SJCRH30 (cell line): ENCODE results near the gene SETD4. TPM values are rescaled to one million over a fixed set of nuclear protein-coding genes. Genes with fewer than 3 reads are reported as not detected.
A peak's percentile ranks its signal among the peaks of the same experiment; 100 is the strongest.
"Not testable (repeated sequence)": the region's sequence is repeated elsewhere in the genome, so short reads cannot be mapped to it uniquely, and the experiment has no call there.

Source experiments
- DNase-seq, 2 experiments: peaks; one replicate each; pipeline ENCODE4 v3.0.0-alpha.2; 2015 to 2020
- H3K27ac ChIP-seq: fragments of 250-450 bp; sonication (Bioruptor Pico); 2 replicates; pipeline ENCODE4 v1.5.1; 2020; ENCODE audit warnings: mild to moderate bottlenecking, moderate library complexity
- H3K27me3 ChIP-seq: fragments of 250-450 bp; sonication (Bioruptor Pico); 2 replicates; pipeline ENCODE4 v1.5.1; 2020; ENCODE audit warnings: mild to moderate bottlenecking, moderate library complexity
- H3K36me3 ChIP-seq: fragments of 250-450 bp; sonication (Bioruptor Pico); 2 replicates; pipeline ENCODE4 v1.5.1; 2020; ENCODE audit warnings: mild to moderate bottlenecking, moderate library complexity
- H3K4me1 ChIP-seq: fragments of 250-450 bp; sonication (Bioruptor Pico); 2 replicates; pipeline ENCODE4 v1.5.1; 2020; ENCODE audit warnings: mild to moderate bottlenecking, moderate library complexity
- H3K4me3 ChIP-seq: fragments of 250-450 bp; sonication (Bioruptor Pico); 2 replicates; pipeline ENCODE4 v1.5.1; 2020; ENCODE audit warnings: mild to moderate bottlenecking, moderate library complexity
- H3K9me3 ChIP-seq: fragments of 250-450 bp; sonication (Bioruptor Pico); replicated peaks from 2 replicates; pipeline ENCODE4 v1.5.1; 2020; ENCODE audit warnings: mild to moderate bottlenecking, moderate library complexity
- total RNA-seq: library from RNA; depleted of rRNA; stranded (reverse); fragments of >200 nt; shearing (Covaris generic); gene quantifications from 2 replicates; pipeline ENCODE4 v1.2.3, GENCODE V29; 2014; rRNA removed

The SETD4 gene, protein sequence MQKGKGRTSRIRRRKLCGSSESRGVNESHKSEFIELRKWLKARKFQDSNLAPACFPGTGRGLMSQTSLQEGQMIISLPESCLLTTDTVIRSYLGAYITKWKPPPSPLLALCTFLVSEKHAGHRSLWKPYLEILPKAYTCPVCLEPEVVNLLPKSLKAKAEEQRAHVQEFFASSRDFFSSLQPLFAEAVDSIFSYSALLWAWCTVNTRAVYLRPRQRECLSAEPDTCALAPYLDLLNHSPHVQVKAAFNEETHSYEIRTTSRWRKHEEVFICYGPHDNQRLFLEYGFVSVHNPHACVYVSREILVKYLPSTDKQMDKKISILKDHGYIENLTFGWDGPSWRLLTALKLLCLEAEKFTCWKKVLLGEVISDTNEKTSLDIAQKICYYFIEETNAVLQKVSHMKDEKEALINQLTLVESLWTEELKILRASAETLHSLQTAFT
- total RNA-seq: 15.9 TPM in 2 replicates

DNA sequence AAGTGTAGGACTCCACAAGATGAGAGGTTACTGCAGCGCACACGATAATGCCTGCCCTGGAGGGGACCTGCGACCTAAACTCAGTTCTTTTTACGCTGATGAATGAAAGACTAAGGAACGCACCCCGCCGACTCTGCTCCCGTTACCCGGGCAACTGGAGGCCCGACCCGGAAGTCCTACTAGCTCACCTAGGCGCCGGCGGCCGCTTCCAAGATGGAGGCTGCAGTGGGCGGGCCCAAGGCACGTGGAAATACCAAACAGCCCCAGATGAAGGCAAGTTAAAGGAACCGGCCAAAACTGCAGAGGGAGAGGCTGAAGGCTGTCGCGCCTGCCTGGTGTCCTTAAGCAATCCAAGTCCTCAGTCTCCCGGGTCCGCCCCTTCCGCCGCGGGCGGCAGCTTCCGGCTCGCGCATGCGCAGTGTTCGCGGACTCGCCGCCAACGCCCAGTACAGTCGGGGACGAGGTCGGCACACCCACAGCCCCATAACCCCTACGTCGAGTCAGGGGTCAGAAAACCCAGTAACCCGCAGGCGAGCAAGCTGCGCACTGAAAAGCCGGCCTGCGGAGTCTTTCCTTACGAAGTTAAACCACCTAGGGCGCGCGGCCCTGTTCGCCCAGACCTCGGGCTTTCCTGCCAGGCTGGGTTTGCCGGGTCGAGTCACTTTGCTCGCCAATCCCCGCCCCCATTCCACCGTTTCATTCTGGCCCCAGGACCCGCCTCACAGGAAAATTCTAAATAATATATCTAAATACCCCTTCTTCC, at the start of gene SETD4:
Gene SETD4 (minus strand): TSS at position 368 of the 763 bp plus-strand sequence. CDS start 1,638 bp downstream, outside the sequence.
- peaks cover 27% of the 10 kb centered on the region for H3K36me3 ChIP-seq
- peaks cover 4% of the 10 kb centered on the region; the same call in 1 of the 2 replicates for H3K4me1 ChIP-seq
- H3K27ac ChIP-seq: peak within 1 kb of the TSS; percentile 64
- DNase-seq: peak; percentile 92 to 94
- peak within 1 kb of the TSS; percentile 70 for H3K4me3 ChIP-seq
- no peaks in the 10 kb centered on the region for H3K27me3 ChIP-seq
- no peaks in the 10 kb centered on the region for H3K9me3 ChIP-seq

DNA sequence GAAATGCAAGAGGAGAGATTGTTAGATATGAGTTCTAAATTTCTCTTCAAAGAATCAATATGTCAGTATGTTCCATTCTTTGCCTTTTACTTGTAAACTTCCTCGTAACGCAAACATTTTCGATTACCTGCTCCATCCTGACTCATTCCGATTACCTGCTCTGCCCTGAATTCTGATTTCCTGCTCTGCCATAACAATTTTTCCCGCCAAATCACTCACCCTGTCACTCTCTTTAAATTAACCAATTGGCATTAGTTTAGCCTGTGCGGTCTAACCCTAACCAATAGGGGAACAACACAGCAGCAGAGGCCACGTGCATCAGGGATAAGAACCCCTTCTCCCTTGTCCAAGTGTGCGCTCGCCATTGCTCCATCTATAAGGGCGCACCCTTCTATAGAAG, 49.5 kb upstream of the SETD4 start:
- Histone ChIP-seq H3K9me3 (no peaks in the 10 kb centered on the region; the same call in 1 of the 2 replicates), H3K27me3 (no peaks in the 10 kb centered on the region), H3K4me1 (no peaks in the 10 kb centered on the region), H3K36me3 (no peaks in the 10 kb centered on the region), H3K27ac (no peak overlapping the region), H3K4me3 (no peak overlapping the region)
- no peak for DNase-seq

DNA sequence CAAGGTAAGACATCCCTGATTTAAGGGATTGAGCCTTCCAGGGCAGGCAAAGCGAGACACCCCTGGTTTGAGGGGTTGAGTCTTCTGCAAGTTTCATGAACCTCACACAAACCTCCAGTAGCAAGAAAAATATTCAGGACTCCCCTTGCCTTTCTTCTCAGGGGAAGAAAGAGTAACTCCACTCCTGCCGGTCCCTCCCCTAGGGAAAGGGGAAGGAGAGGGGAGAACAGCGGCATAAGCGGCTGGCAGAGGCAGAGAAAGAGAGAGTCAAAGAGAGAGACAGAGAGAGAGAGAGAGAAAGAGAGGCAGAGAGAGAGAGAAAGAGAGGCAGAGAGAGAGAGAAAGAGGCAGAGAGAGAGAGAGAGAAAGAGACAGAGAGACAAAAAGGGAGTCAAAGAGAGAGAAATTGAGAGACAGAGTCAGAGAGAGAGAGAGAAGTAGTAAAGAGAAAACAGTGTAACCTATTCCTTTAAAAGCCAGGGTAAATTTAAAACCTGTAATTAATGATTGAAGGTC, 45.1 kb upstream of the SETD4 start:
- H3K27ac ChIP-seq: no peak overlapping the region; the same call in 1 of the 2 replicates
- H3K4me3 ChIP-seq: peak overlapping the region; percentile 29

DNA sequence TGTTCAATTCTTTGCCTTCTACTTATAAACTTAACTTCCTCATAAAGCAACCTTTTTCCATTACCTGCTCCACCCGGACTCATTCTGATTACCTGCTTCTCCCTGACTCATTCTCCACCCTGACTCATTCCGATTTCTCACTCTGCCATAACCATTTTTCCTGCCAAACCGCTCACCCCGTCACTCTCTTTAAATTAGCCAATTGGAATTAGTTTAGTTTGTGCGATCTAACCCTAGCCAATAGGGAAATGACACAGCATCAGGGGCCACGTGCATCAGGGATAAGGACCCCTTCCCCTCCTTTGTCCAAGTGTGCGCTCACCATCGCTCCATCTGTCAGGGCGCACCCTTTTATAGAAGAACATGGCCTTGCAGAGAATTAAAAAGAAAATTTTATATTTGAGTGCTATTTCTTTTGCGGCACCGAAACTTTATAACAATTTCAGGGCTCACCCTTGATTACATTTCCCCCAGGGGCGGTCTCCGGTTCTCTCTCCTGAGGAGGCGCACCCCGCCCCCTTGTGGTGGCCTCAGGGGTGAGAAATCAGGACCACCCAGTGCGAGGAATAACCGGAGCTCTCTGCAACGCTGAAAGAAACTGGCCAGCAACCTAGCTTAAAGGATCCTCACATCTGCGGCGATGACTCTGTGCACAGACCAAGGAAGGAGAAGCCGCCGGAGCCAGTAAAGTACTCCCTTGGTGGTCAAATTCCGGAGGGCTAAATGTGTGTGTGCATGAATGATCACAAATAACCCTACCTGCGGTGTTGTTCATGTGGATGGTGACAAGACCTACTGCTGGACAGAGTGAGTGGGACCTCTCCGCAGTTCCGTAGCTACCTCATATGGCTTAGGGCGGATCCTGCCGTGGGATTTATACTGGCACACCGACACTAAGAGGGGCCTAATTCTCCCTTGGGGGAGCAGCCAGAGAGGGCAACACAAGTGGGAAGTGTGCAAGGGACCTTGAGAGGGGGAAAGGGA, 44.3 kb upstream of the SETD4 start:
- Histone ChIP-seq H3K27me3 (no peaks in the 10 kb centered on the region), H3K9me3 (no peaks in the 10 kb centered on the region), H3K4me3 (peak overlapping the region; percentile 29), H3K27ac (no peak overlapping the region; the same call in 1 of the 2 replicates), H3K4me1 (no peaks in the 10 kb centered on the region), H3K36me3 (no peaks in the 10 kb centered on the region)
- peak; percentile 86 to 92 for DNase-seq

More for the DNA sequence above, 45.1 kb upstream of the SETD4 start:
- Histone ChIP-seq H3K9me3 (no peaks in the 10 kb centered on the region; the same call in 1 of the 2 replicates), H3K4me1 (no peaks in the 10 kb centered on the region), H3K36me3 (no peaks in the 10 kb centered on the region), H3K27me3 (no peaks in the 10 kb centered on the region)
- peak in 1 of 2 experiments; percentile 20 for DNase-seq

DNA sequence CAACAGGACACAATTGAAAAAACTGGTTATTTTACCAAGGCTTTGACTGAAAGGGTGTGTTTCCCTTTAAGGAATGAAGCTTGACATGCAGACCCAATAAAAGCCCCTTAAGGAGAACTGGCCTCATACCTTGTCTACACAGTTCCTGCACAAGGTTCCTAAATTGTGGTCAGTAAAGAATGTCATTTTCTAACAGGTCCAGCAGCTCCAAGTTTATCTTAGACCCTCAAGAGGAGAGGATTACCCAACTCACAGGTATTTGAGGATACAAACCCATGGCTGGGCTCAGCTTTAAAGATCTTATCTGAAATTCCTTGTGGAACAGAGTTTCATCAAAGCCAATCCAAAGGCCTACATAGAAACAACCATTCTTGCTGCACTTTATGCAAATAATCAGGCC, 43.1 kb upstream of the SETD4 start:
- H3K27me3 ChIP-seq: no peaks in the 10 kb centered on the region
- no peaks in the 10 kb centered on the region for H3K36me3 ChIP-seq
- no peaks in the 10 kb centered on the region for H3K4me1 ChIP-seq
- H3K4me3 ChIP-seq: no peak overlapping the region
- no peaks in the 10 kb centered on the region for H3K9me3 ChIP-seq
- DNase-seq: no peak
- H3K27ac ChIP-seq: no peak overlapping the region

DNA sequence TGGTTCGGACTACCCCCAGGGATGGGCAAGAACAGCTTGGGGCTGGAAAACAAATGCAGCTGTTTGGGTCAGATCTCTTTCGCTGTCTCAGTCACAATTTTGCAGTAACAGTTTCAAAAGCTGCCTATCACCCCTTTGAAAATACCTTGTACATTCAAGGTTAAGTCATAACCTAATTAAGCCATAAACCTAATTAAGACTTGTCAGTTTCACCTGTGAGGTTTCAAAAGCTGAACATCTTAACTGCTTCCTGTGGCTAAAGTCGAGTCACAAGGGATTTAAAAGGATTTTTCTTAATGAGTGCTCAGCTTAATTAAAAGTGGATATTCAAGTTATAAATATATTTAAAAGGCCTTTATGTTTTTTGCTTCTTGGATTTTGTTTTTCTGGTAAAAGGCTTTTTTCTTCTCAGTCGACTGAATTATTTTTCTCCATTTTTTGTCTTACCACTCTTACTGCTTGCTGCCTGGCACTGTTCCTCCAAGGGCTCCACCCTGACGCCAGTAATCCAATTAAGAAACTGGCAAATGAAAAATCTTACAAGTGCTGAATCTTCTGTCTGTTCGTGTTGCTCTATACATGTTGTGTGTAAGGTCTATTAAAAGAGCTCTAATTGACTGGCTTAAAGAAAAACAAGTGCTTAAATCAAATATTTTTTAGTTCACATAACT, 40.8 kb upstream of the SETD4 start:
- Histone ChIP-seq H3K4me3 (no peak overlapping the region), H3K27ac (no peak overlapping the region), H3K27me3 (no peaks in the 10 kb centered on the region), H3K4me1 (no peaks in the 10 kb centered on the region), H3K9me3 (no peaks in the 10 kb centered on the region), H3K36me3 (no peaks in the 10 kb centered on the region)
- DNase-seq: no peak

DNA sequence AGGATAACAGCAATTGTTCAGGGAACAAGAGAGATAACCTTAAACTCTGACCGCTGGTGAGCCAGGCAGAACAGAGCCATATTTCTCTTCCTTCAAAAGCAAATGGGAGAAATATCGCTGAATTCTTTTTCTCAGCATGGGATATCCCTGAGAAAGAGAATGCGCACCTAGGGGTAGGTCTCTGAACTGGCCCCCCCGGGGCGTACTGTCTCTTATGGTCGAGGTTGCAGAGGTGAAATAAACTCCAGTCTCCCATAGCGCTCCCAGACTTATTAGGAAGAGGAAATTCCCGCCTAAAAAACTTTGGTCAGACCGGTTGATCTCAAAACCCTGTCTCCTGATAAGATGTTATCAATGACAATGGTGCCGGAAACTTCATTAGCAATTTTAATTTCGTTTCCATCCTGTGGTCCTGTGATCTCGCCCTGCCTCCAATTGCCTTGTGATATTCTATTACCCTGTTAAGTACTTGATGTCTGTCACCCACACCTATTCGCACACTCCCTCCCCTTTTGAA, 39.4 kb upstream of the SETD4 start:
- H3K27me3 ChIP-seq, H3K36me3 ChIP-seq, H3K9me3 ChIP-seq, DNase-seq, H3K4me1 ChIP-seq, H3K4me3 ChIP-seq, H3K27ac ChIP-seq: not testable (repeated sequence)

DNA sequence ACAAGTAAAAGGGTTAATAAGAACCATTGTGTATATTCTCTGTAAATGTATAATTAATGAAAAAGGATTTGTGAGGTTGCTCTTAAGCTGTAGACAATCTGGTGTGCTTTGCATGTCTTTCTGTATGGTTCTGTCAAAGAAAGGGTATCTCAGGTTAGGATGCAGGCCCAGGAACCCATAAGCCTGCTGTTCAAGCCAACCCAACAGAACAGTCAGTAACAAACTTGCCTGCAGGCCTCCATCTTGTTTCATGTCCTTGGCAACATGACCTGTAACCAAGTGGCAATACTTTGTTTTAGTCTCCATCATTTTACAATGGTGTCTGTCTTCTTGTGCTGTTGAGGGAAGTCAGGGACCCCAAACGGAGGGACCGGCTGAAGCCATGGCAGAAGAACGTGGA, 38.7 kb upstream of the SETD4 start:
- DNase-seq: no peak
- no peak overlapping the region for H3K4me3 ChIP-seq
- H3K27ac ChIP-seq: no peak overlapping the region

DNA sequence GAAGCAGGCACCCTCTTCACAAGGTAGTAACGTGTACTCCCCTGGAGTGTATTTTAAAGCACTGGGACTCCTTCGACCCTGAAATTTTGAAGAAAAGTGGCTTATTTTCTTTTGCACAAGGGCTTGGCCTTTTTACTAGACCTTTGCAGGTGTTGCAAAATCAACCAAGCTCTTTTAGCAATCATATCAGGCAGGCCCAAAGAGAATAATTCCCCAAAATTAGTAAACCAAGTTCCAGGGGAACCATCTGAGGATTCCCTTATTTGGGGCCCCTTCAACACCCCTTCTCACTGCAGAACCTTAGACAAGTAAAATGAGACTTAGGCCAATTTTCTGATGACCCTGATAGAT, 37.8 kb upstream of the SETD4 start:
- no peak overlapping the region for H3K27ac ChIP-seq
- no peaks in the 10 kb centered on the region for H3K27me3 ChIP-seq
- no peak overlapping the region for H3K4me3 ChIP-seq
- H3K9me3 ChIP-seq: 0 out of 2 replicates have a peak, but pooled peaks cover 4% of the 10 kb centered on the region
- no peaks in the 10 kb centered on the region for H3K36me3 ChIP-seq
- DNase-seq: no peak
- no peaks in the 10 kb centered on the region for H3K4me1 ChIP-seq

More for the DNA sequence above, 38.7 kb upstream of the SETD4 start:
- H3K27me3 ChIP-seq: no peaks in the 10 kb centered on the region
- 0 out of 2 replicates have a peak, but pooled peaks cover 4% of the 10 kb centered on the region for H3K9me3 ChIP-seq
- H3K36me3 ChIP-seq: no peaks in the 10 kb centered on the region
- H3K4me1 ChIP-seq: no peaks in the 10 kb centered on the region

DNA sequence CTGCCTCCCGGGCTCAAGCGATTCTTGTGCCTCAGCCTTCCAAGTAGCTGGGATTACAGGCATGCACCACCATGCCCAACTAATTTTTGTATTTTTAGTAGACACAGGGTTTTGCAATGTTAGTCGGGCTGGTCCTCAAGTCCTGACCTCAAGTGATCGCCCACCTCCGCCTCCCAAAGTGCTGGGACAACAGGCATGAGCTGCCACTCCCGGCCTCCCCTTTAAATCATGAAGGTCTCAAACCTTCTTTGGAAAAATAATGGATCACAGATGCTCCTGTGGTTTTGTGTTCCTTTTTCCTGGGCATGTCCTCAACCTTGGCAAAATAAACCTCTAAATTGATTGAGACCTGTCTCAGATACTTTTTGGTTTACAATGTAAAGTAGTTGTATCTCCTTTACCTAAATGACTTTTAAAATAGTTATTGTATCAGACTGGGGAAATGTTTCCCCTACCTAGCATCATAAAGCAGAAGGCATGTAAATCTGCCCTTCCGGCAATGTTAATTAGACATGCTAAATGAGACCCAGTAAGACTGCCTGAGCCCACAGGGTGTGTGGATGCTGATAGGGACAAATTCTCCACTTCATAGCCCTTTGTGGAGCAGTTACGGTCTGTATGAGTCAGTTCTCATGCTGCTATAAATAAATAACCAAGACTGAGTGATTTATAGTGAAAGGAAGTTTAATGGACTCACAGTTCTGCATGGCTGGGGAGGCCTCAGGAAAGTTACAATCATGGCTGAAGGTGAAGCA, 37.3 kb upstream of the SETD4 start:
- Histone ChIP-seq H3K9me3 (0 out of 2 replicates have a peak, but pooled peaks cover 4% of the 10 kb centered on the region), H3K27me3 (no peaks in the 10 kb centered on the region), H3K36me3 (no peaks in the 10 kb centered on the region), H3K27ac (no peak overlapping the region), H3K4me3 (no peak overlapping the region), H3K4me1 (no peaks in the 10 kb centered on the region)
- no peak for DNase-seq

DNA sequence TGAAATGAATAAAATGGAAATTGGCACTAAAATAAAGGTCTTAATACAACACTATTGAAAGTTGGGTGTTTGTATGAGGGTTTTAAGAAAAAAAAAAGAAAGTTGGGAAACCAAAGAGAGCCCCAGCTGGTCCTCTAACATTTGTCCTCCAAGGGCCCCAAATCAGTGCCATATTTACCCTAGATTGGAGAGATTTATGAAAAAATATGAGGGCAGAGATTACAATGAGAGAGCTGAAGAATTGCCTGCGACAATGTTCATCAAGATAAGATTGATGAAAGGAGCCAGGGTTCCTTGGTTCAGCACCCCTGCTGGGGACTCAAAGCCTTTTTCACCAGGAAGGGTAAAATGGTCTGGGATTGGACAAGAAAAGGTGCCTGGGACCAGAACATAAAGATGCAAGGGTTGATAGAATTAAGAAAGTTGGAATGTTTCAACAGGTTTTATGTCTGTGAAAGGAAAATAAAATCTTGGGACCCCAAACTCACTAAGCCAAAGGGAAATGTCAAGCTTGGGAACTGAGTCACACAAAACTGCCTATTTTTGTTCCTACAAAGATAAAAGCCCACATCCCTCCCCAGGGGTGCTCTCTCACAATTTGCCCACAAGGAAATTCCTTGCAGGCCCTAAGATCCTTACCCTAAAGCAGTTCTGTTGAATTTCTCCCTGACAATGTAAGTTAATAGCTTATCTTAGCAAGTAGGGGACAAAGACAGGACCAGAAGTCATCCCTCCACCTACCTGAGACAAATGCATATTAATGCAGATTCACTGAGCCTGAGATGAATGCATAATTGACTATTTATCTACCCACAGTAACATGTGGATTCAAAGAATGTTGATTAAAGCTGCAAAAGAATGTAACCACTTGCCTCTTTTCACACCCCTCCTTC, 36.3 kb upstream of the SETD4 start:
- Histone ChIP-seq H3K36me3 (no peaks in the 10 kb centered on the region), H3K4me3 (no peak overlapping the region), H3K27me3 (no peaks in the 10 kb centered on the region), H3K9me3 (0 out of 2 replicates have a peak, but pooled peaks cover 4% of the 10 kb centered on the region), H3K4me1 (no peaks in the 10 kb centered on the region), H3K27ac (no peak overlapping the region)
- DNase-seq: no peak

DNA sequence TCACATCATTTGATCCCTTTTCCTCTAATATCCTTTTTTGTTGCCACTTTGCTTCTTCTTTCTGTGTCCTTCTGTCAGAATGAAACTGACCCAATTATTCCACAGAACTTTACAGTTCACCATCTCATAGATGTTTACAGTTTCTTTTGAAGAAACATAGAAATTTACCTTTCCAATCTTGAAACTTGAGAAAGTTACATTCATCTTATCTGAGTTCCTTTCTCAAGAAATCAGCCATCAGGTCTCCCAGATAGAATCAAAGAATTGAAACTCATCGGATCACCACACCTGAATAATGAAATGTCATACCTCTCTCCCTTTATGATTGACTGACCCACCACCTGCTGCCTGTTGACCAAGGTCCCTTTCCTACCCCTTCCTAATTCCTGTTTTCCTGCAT, 33.2 kb upstream of the SETD4 start:
- DNase-seq: no peak
- no peaks in the 10 kb centered on the region for H3K36me3 ChIP-seq
- no peaks in the 10 kb centered on the region for H3K27me3 ChIP-seq
- 0 out of 2 replicates have a peak, but pooled peaks cover 4% of the 10 kb centered on the region for H3K9me3 ChIP-seq
- no peak overlapping the region for H3K27ac ChIP-seq
- no peak overlapping the region for H3K4me3 ChIP-seq
- H3K4me1 ChIP-seq: no peaks in the 10 kb centered on the region
